ENCODE data around the gene ZNF385B.

GRCh38 chr2:179862898-179863458 is 1.6 kb upstream of the ZNF385B start:
- no peak for TF ChIP-seq CTCF (IDR thresholded peaks at IDR 0.05)
- TF ChIP-seq EZH2 (IDR thresholded peaks at IDR 0.05), result no peak
- no peak for TF ChIP-seq EZH2phosphoT487 (IDR thresholded peaks at IDR 0.05)

Measured in neural progenitor cell (in vitro differentiated cells).